Measurements from ENCODE around the gene DLX1. TPM values are rescaled to one million over a fixed set of nuclear protein-coding genes. Genes with fewer than 3 reads are reported as not detected.
"Not testable (repeated sequence)": the region's sequence is repeated elsewhere in the genome, so short reads cannot be mapped to it uniquely, and the experiment has no call there.

Gene DLX1
- total RNA-seq, 1 donor from 2014 or later, result not detected

- intact Hi-C loops (cut with DNase I), result no loop called here
- TF ChIP-seq CTCF (IDR thresholded peaks at IDR 0.05), result no peak
- H3K9me3 ChIP-seq, result no peaks in the 10 kb centered on the region
- no peak for DNase-seq (ENCODE audit: low spot score in 2 of 2)
- no peaks in the 10 kb centered on the region for H3K4me1 ChIP-seq
- H3K4me3 ChIP-seq, result no peak overlapping the region
- H3K27ac ChIP-seq, result no peak overlapping the region
- no peaks in the 10 kb centered on the region for H3K27me3 ChIP-seq
- no peaks in the 10 kb centered on the region for H3K36me3 ChIP-seq
Observed at GRCh38 chr2:172062402-172063004, 22.8 kb upstream of the DLX1 start.

DNA sequence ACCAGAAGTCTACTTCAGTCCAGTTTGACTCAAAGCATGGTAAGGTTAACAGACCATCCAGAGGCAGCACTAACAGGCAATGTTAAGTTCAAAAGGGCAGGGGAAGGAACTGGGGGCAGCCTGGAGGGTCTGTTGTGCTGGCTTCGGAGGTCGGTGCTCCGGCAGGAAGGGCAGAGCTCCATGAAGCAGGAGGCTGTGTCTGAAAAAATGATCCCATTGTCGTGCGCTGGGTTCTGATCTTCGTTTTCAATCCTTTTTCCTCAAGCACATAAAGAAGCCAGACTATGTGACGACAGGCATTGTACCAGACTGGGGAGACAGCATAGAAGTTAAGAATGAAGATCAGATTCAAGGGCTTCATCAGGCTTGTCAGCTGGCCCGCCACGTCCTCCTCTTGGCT is 21.9 kb upstream of the DLX1 start:
- Histone ChIP-seq H3K9me3 (no peaks in the 10 kb centered on the region), H3K4me3 (no peak overlapping the region), H3K27me3 (no peaks in the 10 kb centered on the region), H3K4me1 (no peaks in the 10 kb centered on the region), H3K36me3 (no peaks in the 10 kb centered on the region), H3K27ac (no peak overlapping the region)
- no peak for DNase-seq (ENCODE audit: low spot score in 2 of 2)
- intact Hi-C loops (cut with DNase I), result no loop called here
- TF ChIP-seq CTCF (IDR thresholded peaks at IDR 0.05), result no peak

DNA sequence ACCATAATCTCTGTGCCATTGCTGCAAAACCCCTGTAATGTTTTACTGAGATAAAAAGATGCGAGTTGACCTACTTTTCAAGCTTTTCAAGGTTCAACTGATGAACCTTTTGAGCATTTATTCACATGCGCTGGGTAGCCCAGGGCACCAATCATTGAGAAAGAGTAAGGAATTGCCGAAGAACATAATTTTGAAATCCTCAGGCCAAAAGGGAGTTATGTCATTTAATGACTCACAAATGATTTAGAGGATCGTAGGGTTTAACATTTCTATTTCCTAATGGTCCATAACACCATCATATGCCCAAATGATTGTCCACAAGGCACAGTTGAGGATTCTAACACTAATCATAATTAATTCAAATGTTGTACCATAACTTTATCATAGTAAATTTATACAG is 20.2 kb upstream of the DLX1 start:
- Histone ChIP-seq H3K27ac (no peak overlapping the region), H3K9me3 (no peaks in the 10 kb centered on the region), H3K4me1 (no peaks in the 10 kb centered on the region), H3K27me3 (no peaks in the 10 kb centered on the region), H3K4me3 (no peak overlapping the region), H3K36me3 (no peaks in the 10 kb centered on the region)
- no peak for TF ChIP-seq CTCF (IDR thresholded peaks at IDR 0.05)
- DNase-seq (ENCODE audit: low spot score in 2 of 2), result no peak
- intact Hi-C loops (cut with DNase I), result no loop called here

DNA sequence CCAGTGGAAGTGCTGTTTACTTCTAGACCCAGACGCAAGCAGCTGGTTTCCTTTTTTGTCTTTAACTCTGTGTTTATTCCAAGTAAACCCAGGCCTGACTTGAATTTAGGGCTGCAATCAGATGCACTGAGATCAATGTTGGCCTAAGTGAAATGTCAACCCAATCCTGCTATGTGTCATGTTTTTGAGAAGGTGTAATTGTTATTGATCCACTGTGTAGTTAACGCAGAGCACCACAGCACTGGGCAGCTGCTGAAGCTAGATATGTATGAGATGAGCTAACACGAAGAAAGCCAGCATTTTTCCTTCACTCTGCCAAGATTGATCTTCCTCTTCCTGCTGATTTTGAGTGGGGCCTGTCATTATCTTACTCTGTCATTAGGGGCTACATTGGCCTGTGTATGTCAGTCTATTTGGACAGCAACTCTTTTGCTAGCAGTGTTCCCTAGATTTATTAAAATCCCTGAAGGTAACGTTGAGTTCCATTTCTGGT is 18.9 kb upstream of the DLX1 start:
- no peak for TF ChIP-seq CTCF (IDR thresholded peaks at IDR 0.05)
- no peak for DNase-seq (ENCODE audit: low spot score in 2 of 2)
- Histone ChIP-seq H3K4me3 (no peak overlapping the region), H3K4me1 (no peaks in the 10 kb centered on the region), H3K9me3 (no peaks in the 10 kb centered on the region), H3K27ac (no peak overlapping the region), H3K36me3 (no peaks in the 10 kb centered on the region), H3K27me3 (no peaks in the 10 kb centered on the region)
- intact Hi-C loops (cut with DNase I), result no loop called here

DNA sequence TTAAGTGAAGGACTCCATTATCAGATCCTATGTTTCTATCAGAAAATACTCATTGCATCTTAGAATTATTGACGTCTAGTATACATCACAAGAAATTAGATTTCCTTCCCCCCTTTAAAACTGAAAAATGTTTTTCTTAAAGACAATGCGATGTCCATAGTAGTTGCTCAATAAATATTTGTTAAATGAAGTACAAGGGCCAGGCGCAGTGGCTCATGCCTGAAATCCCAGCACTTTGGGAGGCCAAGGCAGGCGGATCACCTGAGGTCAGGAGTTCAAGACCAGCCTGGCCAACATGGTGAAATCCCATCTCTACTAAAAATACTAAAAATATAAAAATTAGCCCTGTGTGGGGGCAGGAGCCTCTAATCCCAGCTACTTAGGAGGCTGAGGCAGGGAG is 17.4 kb upstream of the DLX1 start:
- intact Hi-C loops (cut with DNase I); H3K27me3 ChIP-seq: not testable (repeated sequence)

DNA sequence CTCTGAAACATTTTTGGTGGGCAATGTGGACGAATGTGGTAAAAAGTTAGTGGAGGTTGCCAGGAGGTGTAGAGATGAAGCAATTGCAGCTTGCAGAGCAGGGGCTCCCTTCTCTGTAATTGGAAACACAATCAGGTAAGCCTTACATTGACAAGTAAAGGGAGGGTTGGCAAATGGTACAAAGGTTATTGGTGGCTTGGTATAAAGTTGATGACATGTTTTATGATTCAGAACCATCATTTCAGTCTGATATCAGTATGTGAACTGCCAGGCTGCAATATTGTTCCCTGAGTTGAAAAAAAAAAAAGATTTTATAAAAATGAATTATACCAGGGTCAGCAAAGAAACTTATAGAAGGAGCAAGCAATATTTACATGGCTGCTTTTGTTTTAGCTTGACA is 14.4 kb upstream of the DLX1 start:
- no peak for TF ChIP-seq CTCF (IDR thresholded peaks at IDR 0.05)
- Histone ChIP-seq H3K27ac (no peak overlapping the region), H3K4me1 (no peaks in the 10 kb centered on the region), H3K4me3 (no peak overlapping the region), H3K27me3 (no peaks in the 10 kb centered on the region), H3K9me3 (no peaks in the 10 kb centered on the region), H3K36me3 (no peaks in the 10 kb centered on the region)
- DNase-seq (ENCODE audit: low spot score in 2 of 2), result no peak
- intact Hi-C loops (cut with DNase I), result no loop called here

More for the DNA sequence above, 17.4 kb upstream of the DLX1 start:
- not testable (repeated sequence) for H3K4me1 ChIP-seq; H3K27ac ChIP-seq; H3K36me3 ChIP-seq; H3K4me3 ChIP-seq; H3K9me3 ChIP-seq; DNase-seq (ENCODE audit: low spot score in 2 of 2)

All from ascending aorta (tissue), 2 donors.